ENCODE measurements around the gene MPP2. TPM values are rescaled to one million over a fixed set of nuclear protein-coding genes. Genes with fewer than 3 reads are reported as not detected.

Gene MPP2
- total RNA-seq, 5 donors from 2014 or later (not counting 1 experiment from before 2014, with no cell fraction given) = 1.6 to 5.6 (median 3.2) TPM

- Histone ChIP-seq H3K4me3 (ENCODE audit: control insufficient read depth in 1 of 2, extremely low read depth in 1 of 2, low read length in 1 of 2) (no peak overlapping the region), H3K27ac (ENCODE audit: low read length) (no peak overlapping the region), H3K36me3 (ENCODE audit: control insufficient read depth in 2 of 2, extremely low read depth in 1 of 2, insufficient read depth in 1 of 2, low read length in 1 of 2) (no peaks in the 10 kb centered on the region), H3K4me1 (ENCODE audit: control insufficient read depth in 1 of 2, extremely low read depth in 1 of 2, insufficient read depth in 2 of 2, low read length in 2 of 2) (no peaks in the 10 kb centered on the region), H3K9me3 (no peaks in the 10 kb centered on the region), H3K27me3 (replicated peaks in 1 of 2; ENCODE audit: control insufficient read depth in 2 of 2, extremely low read depth in 1 of 2, insufficient read depth in 2 of 2, low read length in 1 of 2) (peaks cover 0 to 64% of the 10 kb centered on the region in 2 experiments)
- no peaks in the 10 kb centered on the region for H3K4me1 Mint-ChIP-seq
- H3K27ac Mint-ChIP-seq = no peak overlapping the region
- ATAC-seq (replicated peaks in 1 of 4) = no peak
- DNase-seq = no peak
- ChIA-PET CTCF (no interaction called here), POLR2A (no interaction called here)
- no peaks in the 10 kb centered on the region for H3K36me3 Mint-ChIP-seq
- 100% methylated on average over 1 of the region's 8 CpGs for WGBS (ENCODE audit: insufficient coverage)
- H3K4me3 Mint-ChIP-seq = no peak overlapping the region
- no peaks in the 10 kb centered on the region for H3K9me3 Mint-ChIP-seq
- peaks cover 24 to 25% of the 10 kb centered on the region in 2 donors for H3K27me3 Mint-ChIP-seq
These were observed 52.8 kb downstream of the MPP2 start for GRCh38 chr17:43854498-43854897.

- Mint-ChIP-seq H3K27ac (peak overlapping the region in 1 of 2 donors; percentile 27), H3K4me3 (no peak overlapping the region), H3K4me1 (no peaks in the 10 kb centered on the region), H3K27me3 (peaks cover 29 to 30% of the 10 kb centered on the region in 2 donors), H3K36me3 (no peaks in the 10 kb centered on the region), H3K9me3 (no peaks in the 10 kb centered on the region)
- Histone ChIP-seq H3K4me3 (ENCODE audit: control insufficient read depth in 1 of 2, extremely low read depth in 1 of 2, low read length in 1 of 2) (no peak overlapping the region), H3K27me3 (replicated peaks in 1 of 2; ENCODE audit: control insufficient read depth in 2 of 2, extremely low read depth in 1 of 2, insufficient read depth in 2 of 2, low read length in 1 of 2) (peaks cover 0 to 65% of the 10 kb centered on the region in 2 experiments), H3K4me1 (ENCODE audit: control insufficient read depth in 1 of 2, extremely low read depth in 1 of 2, insufficient read depth in 2 of 2, low read length in 2 of 2) (no peaks in the 10 kb centered on the region), H3K9me3 (no peaks in the 10 kb centered on the region), H3K27ac (ENCODE audit: low read length) (no peak overlapping the region), H3K36me3 (ENCODE audit: control insufficient read depth in 2 of 2, extremely low read depth in 1 of 2, insufficient read depth in 1 of 2, low read length in 1 of 2) (no peaks in the 10 kb centered on the region)
- no peak for DNase-seq
- CTCF ChIA-PET = no interaction called here
- POLR2A ChIA-PET = no interaction called here
- ATAC-seq (replicated peaks in 1 of 4) = no peak
- WGBS (ENCODE audit: insufficient coverage) = 61% methylated on average over 2 of the region's 7 CpGs
These were observed 53.8 kb downstream of the MPP2 start for GRCh38 chr17:43853546-43853945.

- Mint-ChIP-seq H3K4me1 (no peaks in the 10 kb centered on the region), H3K36me3 (no peaks in the 10 kb centered on the region), H3K27ac (no peak overlapping the region), H3K4me3 (no peak overlapping the region), H3K9me3 (no peaks in the 10 kb centered on the region), H3K27me3 (peaks cover 28 to 29% of the 10 kb centered on the region in 2 donors)
- ChIA-PET POLR2A (no interaction called here), CTCF (no interaction called here)
- Histone ChIP-seq H3K27ac (ENCODE audit: low read length) (no peak overlapping the region), H3K9me3 (no peaks in the 10 kb centered on the region), H3K36me3 (ENCODE audit: control insufficient read depth in 2 of 2, extremely low read depth in 1 of 2, insufficient read depth in 1 of 2, low read length in 1 of 2) (no peaks in the 10 kb centered on the region), H3K4me3 (ENCODE audit: control insufficient read depth in 1 of 2, extremely low read depth in 1 of 2, low read length in 1 of 2) (no peak overlapping the region), H3K27me3 (replicated peaks in 1 of 2; ENCODE audit: control insufficient read depth in 2 of 2, extremely low read depth in 1 of 2, insufficient read depth in 2 of 2, low read length in 1 of 2) (peaks cover 0 to 65% of the 10 kb centered on the region in 2 experiments), H3K4me1 (ENCODE audit: control insufficient read depth in 1 of 2, extremely low read depth in 1 of 2, insufficient read depth in 2 of 2, low read length in 2 of 2) (no peaks in the 10 kb centered on the region)
- WGBS (ENCODE audit: insufficient coverage) = 88% methylated on average over 7 of the region's 8 CpGs
- no peak for DNase-seq
- no peak for ATAC-seq (replicated peaks in 1 of 4)
These were observed 54.8 kb downstream of the MPP2 start for GRCh38 chr17:43852571-43852970.

- no peak overlapping the region for H3K27ac Mint-ChIP-seq
- H3K27ac ChIP-seq (ENCODE audit: low read length) = no peak overlapping the region
These were observed 58.2 kb downstream of the MPP2 start for GRCh38 chr17:43849116-43849515.

GRCh38 chr17:43848601-43849000 lies 58.7 kb downstream of the MPP2 start:
- Mint-ChIP-seq H3K36me3 (no peaks in the 10 kb centered on the region), H3K27me3 (peaks cover 33 to 40% of the 10 kb centered on the region in 2 donors), H3K4me1 (no peaks in the 10 kb centered on the region), H3K4me3 (no peak overlapping the region), H3K9me3 (no peaks in the 10 kb centered on the region), H3K27ac (no peak overlapping the region)
- CTCF ChIA-PET = no interaction called here
- H3K4me3 ChIP-seq (ENCODE audit: control insufficient read depth in 1 of 2, extremely low read depth in 1 of 2, low read length in 1 of 2) = no peak overlapping the region
- H3K9me3 ChIP-seq = no peaks in the 10 kb centered on the region
- DNase-seq (no peak), ATAC-seq (replicated peaks in 1 of 4) (no peak)
- POLR2A ChIA-PET = no interaction called here
- H3K27me3 ChIP-seq (replicated peaks in 1 of 2; ENCODE audit: control insufficient read depth in 2 of 2, extremely low read depth in 1 of 2, insufficient read depth in 2 of 2, low read length in 1 of 2) = peaks cover 0 to 55% of the 10 kb centered on the region in 2 experiments
- H3K36me3 ChIP-seq (ENCODE audit: control insufficient read depth in 2 of 2, extremely low read depth in 1 of 2, insufficient read depth in 1 of 2, low read length in 1 of 2) = no peaks in the 10 kb centered on the region
- H3K4me1 ChIP-seq (ENCODE audit: control insufficient read depth in 1 of 2, extremely low read depth in 1 of 2, insufficient read depth in 2 of 2, low read length in 2 of 2) = no peaks in the 10 kb centered on the region
- H3K27ac ChIP-seq (ENCODE audit: low read length) = no peak overlapping the region
- 79% methylated on average over 5 of the region's 10 CpGs for WGBS (ENCODE audit: insufficient coverage)

More at GRCh38 chr17:43849116-43849515, 58.2 kb downstream of the MPP2 start:
- Mint-ChIP-seq H3K36me3 (no peaks in the 10 kb centered on the region), H3K4me1 (no peaks in the 10 kb centered on the region), H3K9me3 (no peaks in the 10 kb centered on the region), H3K27me3 (peaks cover 33 to 40% of the 10 kb centered on the region in 2 donors), H3K4me3 (no peak overlapping the region)
- 85% methylated on average over 2 of the region's 8 CpGs for WGBS (ENCODE audit: insufficient coverage)
- CTCF ChIA-PET = no interaction called here
- H3K9me3 ChIP-seq = no peaks in the 10 kb centered on the region
- H3K36me3 ChIP-seq (ENCODE audit: control insufficient read depth in 2 of 2, extremely low read depth in 1 of 2, insufficient read depth in 1 of 2, low read length in 1 of 2) = no peaks in the 10 kb centered on the region
- POLR2A ChIA-PET = no interaction called here
- H3K4me1 ChIP-seq (ENCODE audit: control insufficient read depth in 1 of 2, extremely low read depth in 1 of 2, insufficient read depth in 2 of 2, low read length in 2 of 2) = no peaks in the 10 kb centered on the region
- DNase-seq = no peak
- H3K27me3 ChIP-seq (replicated peaks in 1 of 2; ENCODE audit: control insufficient read depth in 2 of 2, extremely low read depth in 1 of 2, insufficient read depth in 2 of 2, low read length in 1 of 2) = peaks cover 0 to 59% of the 10 kb centered on the region in 2 experiments
- no peak overlapping the region for H3K4me3 ChIP-seq (ENCODE audit: control insufficient read depth in 1 of 2, extremely low read depth in 1 of 2, low read length in 1 of 2)
- no peak for ATAC-seq (replicated peaks in 1 of 4)

- Histone ChIP-seq H3K36me3 (ENCODE audit: control insufficient read depth in 2 of 2, extremely low read depth in 1 of 2, insufficient read depth in 1 of 2, low read length in 1 of 2) (no peaks in the 10 kb centered on the region), H3K9me3 (no peaks in the 10 kb centered on the region), H3K4me3 (ENCODE audit: control insufficient read depth in 1 of 2, extremely low read depth in 1 of 2, low read length in 1 of 2) (no peak within 1 kb of the TSS), H3K27ac (ENCODE audit: low read length) (no peak within 1 kb of the TSS), H3K4me1 (ENCODE audit: control insufficient read depth in 1 of 2, extremely low read depth in 1 of 2, insufficient read depth in 2 of 2, low read length in 2 of 2) (no peaks in the 10 kb centered on the region), H3K27me3 (replicated peaks in 1 of 2; ENCODE audit: control insufficient read depth in 2 of 2, extremely low read depth in 1 of 2, insufficient read depth in 2 of 2, low read length in 1 of 2) (peaks cover 0 to 43% of the 10 kb centered on the region in 2 experiments)
- Mint-ChIP-seq H3K9me3 (no peaks in the 10 kb centered on the region), H3K4me1 (no peaks in the 10 kb centered on the region), H3K27ac (no peak within 1 kb of the TSS), H3K4me3 (no peak within 1 kb of the TSS), H3K36me3 (no peaks in the 10 kb centered on the region), H3K27me3 (peaks cover 34 to 37% of the 10 kb centered on the region in 2 donors)
- no peak for ATAC-seq (replicated peaks in 1 of 4)
- no peak for DNase-seq
- ChIA-PET POLR2A (no interaction called here), CTCF (interaction anchor here in 1 of 2 donors (0.5 kb wide), 1 partner anchor 842 kb away, joined by 4 read pairs; no protein-coding TSS in a partner anchor)
- 36% methylated on average over 15 of the region's 17 CpGs for WGBS (ENCODE audit: insufficient coverage)
These were observed 60.4 kb downstream of the MPP2 start, which contains the start of gene CD300LG for GRCh38 chr17:43846963-43847371. Gene CD300LG, plus strand, starts transcription at chr17:43847176. Its CDS starts 41 bp downstream, at chr17:43847217.

Data from T-cell (primary cell).